GM10266 (cell line): Measurements from ENCODE around the gene BSCL2.

Experiments
- DNase-seq: peaks from one replicate; pipeline ENCODE4 v3.0.0; 2012; ENCODE audit errors: extremely low spot score
- TF ChIP-seq, protein P1 (sequence below): IDR thresholded peaks from 2 replicates; pipeline ENCODE4 v1.5.1; 2012; ENCODE audit warnings: mild to moderate bottlenecking, low read depth; ENCODE audit not compliant: control insufficient read depth, insufficient read depth; ENCODE audit errors: missing control alignments

The BSCL2 gene

DNA sequence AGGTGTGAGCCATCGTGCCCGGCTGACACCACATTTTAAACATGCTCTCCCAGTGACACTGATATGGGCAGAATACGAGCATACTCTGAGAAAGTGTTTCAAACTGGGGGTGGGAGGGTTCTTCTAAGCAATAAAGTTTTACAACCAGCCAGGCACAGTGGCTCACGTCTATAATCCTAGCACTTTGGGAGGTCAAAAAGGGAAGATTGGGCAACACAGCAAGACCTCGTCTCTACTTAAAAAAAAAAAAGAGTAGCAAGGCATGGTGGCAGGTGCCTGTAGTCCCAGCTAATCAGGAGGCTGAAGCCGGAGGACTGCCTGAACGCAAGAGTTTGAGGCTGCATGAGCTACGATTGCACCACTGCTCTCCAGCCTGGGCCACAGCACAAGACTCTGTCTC, 63.0 kb downstream of the BSCL2 start:
- DNase-seq, result no peak
- TF ChIP-seq, protein P1, sequence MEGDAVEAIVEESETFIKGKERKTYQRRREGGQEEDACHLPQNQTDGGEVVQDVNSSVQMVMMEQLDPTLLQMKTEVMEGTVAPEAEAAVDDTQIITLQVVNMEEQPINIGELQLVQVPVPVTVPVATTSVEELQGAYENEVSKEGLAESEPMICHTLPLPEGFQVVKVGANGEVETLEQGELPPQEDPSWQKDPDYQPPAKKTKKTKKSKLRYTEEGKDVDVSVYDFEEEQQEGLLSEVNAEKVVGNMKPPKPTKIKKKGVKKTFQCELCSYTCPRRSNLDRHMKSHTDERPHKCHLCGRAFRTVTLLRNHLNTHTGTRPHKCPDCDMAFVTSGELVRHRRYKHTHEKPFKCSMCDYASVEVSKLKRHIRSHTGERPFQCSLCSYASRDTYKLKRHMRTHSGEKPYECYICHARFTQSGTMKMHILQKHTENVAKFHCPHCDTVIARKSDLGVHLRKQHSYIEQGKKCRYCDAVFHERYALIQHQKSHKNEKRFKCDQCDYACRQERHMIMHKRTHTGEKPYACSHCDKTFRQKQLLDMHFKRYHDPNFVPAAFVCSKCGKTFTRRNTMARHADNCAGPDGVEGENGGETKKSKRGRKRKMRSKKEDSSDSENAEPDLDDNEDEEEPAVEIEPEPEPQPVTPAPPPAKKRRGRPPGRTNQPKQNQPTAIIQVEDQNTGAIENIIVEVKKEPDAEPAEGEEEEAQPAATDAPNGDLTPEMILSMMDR, result no peak
